ENCODE data around the gene SCYGR2. TPM values are rescaled to one million over a fixed set of nuclear protein-coding genes. Genes with fewer than 3 reads are reported as not detected.
A peak's percentile ranks its signal among the peaks of the same experiment; 100 is the strongest.

The SCYGR2 gene
- total RNA-seq, 1 donor from 2014 or later, result not detected

GRCh38 chr2:227612546-227613271 lies 14.0 kb downstream of the SCYGR2 start:
- Histone ChIP-seq H3K27ac (no peak overlapping the region), H3K4me1 (peaks cover 7% of the 10 kb centered on the region), H3K36me3 (no peaks in the 10 kb centered on the region), H3K9me3 (no peaks in the 10 kb centered on the region), H3K27me3 (ENCODE audit: low read depth) (peaks cover 3% of the 10 kb centered on the region), H3K4me3 (no peak overlapping the region)
- intact Hi-C loops (cut with DNase I), result no loop called here
- no peak for DNase-seq
- no peak for TF ChIP-seq CTCF (IDR thresholded peaks at IDR 0.05)
- no peak for ATAC-seq

GRCh38 chr2:227613272-227613660 lies 14.6 kb downstream of the SCYGR2 start:
- Histone ChIP-seq H3K4me3 (no peak overlapping the region), H3K27me3 (ENCODE audit: low read depth) (peaks cover 3% of the 10 kb centered on the region), H3K36me3 (no peaks in the 10 kb centered on the region), H3K27ac (no peak overlapping the region), H3K9me3 (no peaks in the 10 kb centered on the region), H3K4me1 (peaks cover under 1% of the 10 kb centered on the region)
- intact Hi-C loops (cut with DNase I), result no loop called here
- no peak for TF ChIP-seq CTCF (IDR thresholded peaks at IDR 0.05)
- ATAC-seq, result peak; percentile 70 to 72
- DNase-seq, result peak; percentile 60

GRCh38 chr2:227614246-227614645 lies 15.6 kb downstream of the SCYGR2 start:
- Histone ChIP-seq H3K9me3 (no peaks in the 10 kb centered on the region), H3K27me3 (ENCODE audit: low read depth) (peaks cover 3% of the 10 kb centered on the region), H3K4me1 (no peaks in the 10 kb centered on the region), H3K27ac (no peak overlapping the region), H3K36me3 (no peaks in the 10 kb centered on the region), H3K4me3 (no peak overlapping the region)
- TF ChIP-seq CTCF (IDR thresholded peaks at IDR 0.05), result no peak
- intact Hi-C loops (cut with DNase I), result no loop called here
- ATAC-seq (no peak), DNase-seq (no peak)

GRCh38 chr2:227614740-227615139 lies 16.0 kb downstream of the SCYGR2 start, which contains the start of gene SCYGR3:
TSS of gene SCYGR3 (minus strand) at chr2:227614840. CDS start at chr2:227614840, 0 bp downstream.
- no peak within 1 kb of the TSS for H3K27ac ChIP-seq
- no peaks in the 10 kb centered on the region for H3K4me1 ChIP-seq
- no peak within 1 kb of the TSS for H3K4me3 ChIP-seq
- intact Hi-C loops (cut with DNase I), result no loop called here
- TF ChIP-seq CTCF (IDR thresholded peaks at IDR 0.05), result no peak
- H3K36me3 ChIP-seq, result no peaks in the 10 kb centered on the region
- no peak for ATAC-seq
- no peak for DNase-seq
- peaks cover 3% of the 10 kb centered on the region for H3K27me3 ChIP-seq (ENCODE audit: low read depth)
- no peaks in the 10 kb centered on the region for H3K9me3 ChIP-seq

- no peak for DNase-seq
- Histone ChIP-seq H3K4me1 (no peaks in the 10 kb centered on the region), H3K27me3 (ENCODE audit: low read depth) (peaks cover 3% of the 10 kb centered on the region), H3K27ac (no peak overlapping the region), H3K4me3 (no peak overlapping the region), H3K36me3 (no peaks in the 10 kb centered on the region), H3K9me3 (no peaks in the 10 kb centered on the region)
- no peak for ATAC-seq
- intact Hi-C loops (cut with DNase I), result no loop called here
- no peak for TF ChIP-seq CTCF (IDR thresholded peaks at IDR 0.05)
Measured at GRCh38 chr2:227615181-227615580, 16.5 kb downstream of the SCYGR2 start.

Measured in lower lobe of right lung (tissue), 2 donors.